Measurements from ENCODE around the gene UNC45A. TPM values are rescaled to one million over a fixed set of nuclear protein-coding genes. Genes with fewer than 3 reads are reported as not detected.

UNC45A gene
- total RNA-seq (2022; extraction: Qiagen RNA extraction): 53.3 to 72.4 TPM (median 53.6 TPM) in 5 replicates

DNA sequence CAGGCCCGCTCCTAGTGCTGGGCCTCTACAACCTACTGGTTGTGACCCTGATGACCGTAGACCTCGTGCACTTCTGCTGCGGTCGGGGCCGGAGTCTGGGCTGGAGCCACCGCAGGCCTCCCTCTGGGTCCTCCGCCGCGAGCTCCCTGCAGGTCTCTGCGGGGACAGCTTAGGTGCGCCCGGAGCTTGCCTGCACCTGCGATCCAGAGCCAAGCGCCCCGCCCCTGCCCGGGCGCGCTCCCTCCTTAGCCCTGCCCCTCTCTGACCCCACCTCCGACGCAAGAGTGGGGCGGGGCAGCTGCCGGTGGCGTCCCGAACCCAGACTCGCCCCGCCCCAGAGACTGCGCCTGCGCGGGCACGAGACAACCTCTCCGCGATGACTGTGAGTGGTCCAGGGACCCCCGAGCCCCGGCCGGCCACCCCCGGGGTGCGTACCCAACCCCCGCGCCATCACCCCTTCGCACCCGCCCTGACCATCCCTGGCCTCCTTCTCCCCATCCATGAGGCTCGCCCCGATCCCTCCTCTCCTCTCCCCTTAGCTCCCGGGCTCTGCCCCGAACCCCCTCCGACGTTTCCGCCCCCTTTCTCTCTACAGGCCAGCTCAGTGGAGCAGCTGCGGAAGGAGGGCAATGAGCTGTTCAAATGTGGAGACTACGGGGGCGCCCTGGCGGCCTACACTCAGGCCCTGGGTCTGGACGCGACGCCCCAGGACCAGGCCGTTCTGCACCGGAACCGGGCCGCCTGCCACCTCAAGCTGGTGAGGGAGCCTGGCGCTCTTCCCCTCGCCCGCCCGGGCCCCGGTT lies at the start of gene UNC45A:
Gene UNC45A (plus strand): TSS at position 337 of the 803 bp plus-strand sequence. CDS start 40 bp downstream, at position 377.

GRCh38 chr15:90902840-90903732 lies 32.0 kb upstream of the UNC45A start, which contains the start of gene MAN2A2:
Gene MAN2A2, plus strand, starts transcription at chr15:90903302. Its CDS starts 906 bp downstream, at chr15:90904208.

GRCh38 chr15:90931828-90932659 lies 3.0 kb upstream of the UNC45A start, which contains the start of gene HDDC3:
Gene HDDC3, minus strand, starts transcription at chr15:90932549. Its CDS starts 9 bp downstream, at chr15:90932540.

DNA sequence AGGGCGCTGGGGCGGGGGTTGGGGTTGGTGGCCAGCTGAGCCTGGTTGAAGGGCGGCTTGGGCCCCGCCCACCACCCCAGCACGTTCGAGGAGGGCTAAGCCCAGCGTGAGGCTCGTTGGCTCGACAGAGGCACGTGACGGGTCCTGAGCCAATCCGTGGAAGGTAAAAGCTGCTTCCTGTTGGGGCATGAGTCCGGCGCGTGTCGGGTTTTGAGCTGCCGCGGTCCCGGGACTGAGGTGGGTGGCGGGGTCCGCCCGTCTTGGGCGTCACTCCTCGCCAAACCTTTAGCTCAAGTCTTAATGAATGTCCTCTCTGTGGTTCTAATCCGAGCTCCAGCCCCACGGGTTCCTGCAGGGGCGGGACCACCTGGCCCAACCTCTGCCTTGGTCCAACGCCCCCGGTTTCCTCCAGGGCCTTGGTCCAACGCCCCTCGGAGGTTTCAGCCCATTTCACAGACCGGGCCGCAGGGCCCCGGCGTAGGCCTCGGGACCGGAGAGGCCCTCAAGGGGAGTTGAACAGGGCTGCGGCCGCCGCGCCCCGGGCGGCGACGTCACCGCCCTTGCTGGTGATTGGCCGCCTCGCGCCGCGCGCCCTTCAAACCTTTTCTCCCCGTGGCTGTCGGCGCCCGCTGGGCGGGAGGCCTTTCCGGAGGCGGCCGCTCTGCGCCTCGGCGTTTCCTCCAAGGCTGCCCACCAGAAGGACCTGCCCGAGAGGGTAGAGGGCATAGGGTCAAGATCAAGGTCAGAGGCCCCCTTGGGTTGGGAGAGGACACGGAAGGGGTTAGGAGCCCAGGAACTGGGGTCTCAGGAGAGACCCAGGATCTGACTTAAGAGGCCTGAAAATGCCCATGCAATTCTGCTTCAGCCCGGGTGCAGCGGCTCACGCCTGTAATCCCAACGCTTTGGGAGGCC lies 19.9 kb downstream of the UNC45A start, which contains the start of gene RCCD1:
Gene RCCD1 (plus strand): TSS at position 173 of the 912 bp plus-strand sequence. CDS start 1,851 bp downstream, outside the sequence.

DNA sequence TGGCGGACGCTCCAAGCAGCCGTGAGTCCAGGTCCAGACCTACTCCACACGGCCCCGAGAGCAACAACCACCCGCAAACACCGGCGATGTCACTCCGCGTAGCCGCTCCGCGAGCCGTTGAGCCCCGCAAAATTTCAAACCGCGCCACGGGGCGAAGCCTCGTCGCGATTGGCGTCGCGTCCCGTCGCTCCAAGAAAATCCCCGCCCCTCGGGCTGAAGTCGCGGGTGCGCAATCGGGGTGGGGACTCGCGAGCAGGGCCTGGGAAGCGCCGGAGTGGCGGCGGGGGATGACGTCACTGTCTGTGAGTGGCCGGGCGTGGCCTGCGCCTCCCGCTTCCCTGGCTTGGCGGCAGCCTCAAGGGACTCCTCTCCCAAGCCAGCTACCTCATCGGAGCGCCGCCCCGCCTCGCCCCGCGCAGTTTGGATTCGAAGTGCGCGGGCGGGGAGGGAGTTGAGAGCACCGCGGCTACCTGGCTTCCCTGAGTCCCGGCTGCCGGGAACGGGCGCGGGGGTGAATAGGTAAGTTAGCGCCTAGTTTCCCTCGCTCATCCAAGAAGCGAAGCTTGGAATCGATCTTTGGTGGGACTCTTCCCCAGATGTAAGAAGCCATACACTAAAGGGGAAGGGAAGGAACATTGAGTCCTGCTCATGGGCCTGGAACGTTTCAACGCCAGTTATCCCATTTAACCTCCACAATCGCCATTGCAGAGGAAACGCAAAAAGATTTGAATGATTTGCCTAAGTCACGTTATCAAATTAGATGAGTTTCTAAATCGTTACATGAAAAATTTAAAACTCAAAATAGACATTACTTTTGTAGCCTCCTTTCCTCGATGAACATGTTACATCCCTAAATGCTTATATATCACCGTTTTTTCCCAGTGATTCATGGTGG lies 59.6 kb downstream of the UNC45A start, which contains the start of gene PRC1:
Gene PRC1 (minus strand): TSS at position 119 of the 895 bp plus-strand sequence. CDS start 118 bp downstream, at position 1.

Other genes with a start within 250 kb of the UNC45A start
- 12.2 to 15.2 TPM (median 12.5 TPM) in 5 replicates for gene BLM, start 217.9 kb upstream of the UNC45A start, total RNA-seq (2022; extraction: Qiagen RNA extraction)
- 48.3 to 63.3 TPM (median 56.3 TPM) in 5 replicates for gene FURIN, start 66.7 kb upstream of the UNC45A start, total RNA-seq (2022; extraction: Qiagen RNA extraction)
- gene FES, start 50.8 kb upstream of the UNC45A start, total RNA-seq (2022; extraction: Qiagen RNA extraction): 0.83 to 1.1 TPM (median 0.84 TPM) in 5 replicates
- gene MAN2A2, start 32.0 kb upstream of the UNC45A start, total RNA-seq (2022; extraction: Qiagen RNA extraction): 20.9 to 29.3 TPM (median 28.8 TPM) in 5 replicates
- gene HDDC3, start 2.7 kb upstream of the UNC45A start, total RNA-seq (2022; extraction: Qiagen RNA extraction): 26.8 to 38.6 TPM (median 34.3 TPM) in 5 replicates
- 32.2 to 56.5 TPM (median 37.6 TPM) in 5 replicates for gene RCCD1, start 19.6 kb downstream of the UNC45A start, total RNA-seq (2022; extraction: Qiagen RNA extraction)
- gene PRC1, start 59.2 kb downstream of the UNC45A start, total RNA-seq (2022; extraction: Qiagen RNA extraction): 182 to 271 TPM (median 197 TPM) in 5 replicates
- gene VPS33B, start 87.3 kb downstream of the UNC45A start, total RNA-seq (2022; extraction: Qiagen RNA extraction): 11.9 to 16.5 TPM (median 14.7 TPM) in 5 replicates
- 0.05 to 0.14 TPM (median 0.08 TPM) in 5 replicates for gene SV2B, start 165.0 kb downstream of the UNC45A start, total RNA-seq (2022; extraction: Qiagen RNA extraction)

All from A549 treated with Hydrocortisone at 1 μM for 4 hours (cell line).